Measurements from ENCODE around the gene DBH.

DBH gene

GRCh38 chr9:133707065-133707762 lies 71.1 kb downstream of the DBH start:
- H3K36me3 ChIP-seq (ENCODE audit: low read length): no peaks in the 10 kb centered on the region
- no peak overlapping the region for H3K27ac ChIP-seq (ENCODE audit: low read depth, low read length)
- no peaks in the 10 kb centered on the region for H3K27me3 ChIP-seq (ENCODE audit: low read length)
- H3K9me3 ChIP-seq (ENCODE audit: insufficient read depth, low read length): no peaks in the 10 kb centered on the region
- H4K20me1 ChIP-seq (ENCODE audit: low read depth, low read length): no peaks in the 10 kb centered on the region
- no peaks in the 10 kb centered on the region for H3K9me2 ChIP-seq (replicated peaks; ENCODE audit: insufficient read depth, low read length)
- no peak overlapping the region for H3K9ac ChIP-seq (ENCODE audit: low read length)
- no peaks in the 10 kb centered on the region for H3K79me2 ChIP-seq (ENCODE audit: insufficient read depth, low read length)
- H2AFZ ChIP-seq (ENCODE audit: low read depth, low read length, severe bottlenecking): no peak overlapping the region
- H3K4me3 ChIP-seq (ENCODE audit: insufficient read depth, low read length, poor library complexity, severe bottlenecking): no peak overlapping the region
- no peak overlapping the region for H3K4me2 ChIP-seq (ENCODE audit: low read depth, low read length, poor library complexity, severe bottlenecking)
- H3F3A ChIP-seq (ENCODE audit: insufficient read depth): no peaks in the 10 kb centered on the region
- TF ChIP-seq CTCF (IDR thresholded peaks at IDR 0.05; ENCODE audit: insufficient read depth, low read length, poor library complexity, severe bottlenecking) (no peak), EZH2phosphoT487 (conservative IDR thresholded peaks at IDR 0.05; ENCODE audit: low read length) (no peak)

DNA sequence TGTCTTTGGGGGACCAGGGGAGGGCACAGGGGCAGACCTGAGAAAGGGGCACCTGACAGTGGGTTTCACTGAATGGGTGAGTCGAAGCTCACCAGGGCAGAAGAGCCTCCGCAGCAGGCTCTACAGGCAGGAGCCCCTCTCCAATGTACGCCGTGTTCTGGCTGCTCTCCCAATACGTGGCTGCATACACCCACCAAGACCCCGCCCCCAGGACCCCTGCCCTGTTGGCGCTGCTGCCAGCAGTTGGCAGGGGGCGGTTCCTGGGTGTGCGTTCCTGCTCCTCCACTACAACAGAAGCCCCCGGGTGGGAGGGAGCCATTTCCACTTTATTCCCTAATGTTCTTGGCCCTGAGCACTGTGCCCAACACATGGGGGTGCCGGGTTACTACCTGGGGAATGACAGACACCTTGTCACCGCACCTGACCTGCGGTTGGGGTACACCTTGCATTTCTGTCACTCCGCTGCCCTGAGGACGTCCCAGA lies 71.6 kb downstream of the DBH start:
- H3K27me3 ChIP-seq (ENCODE audit: low read length): no peaks in the 10 kb centered on the region
- H3K9me3 ChIP-seq (ENCODE audit: insufficient read depth, low read length): no peaks in the 10 kb centered on the region
- H3K9me2 ChIP-seq (replicated peaks; ENCODE audit: insufficient read depth, low read length): no peaks in the 10 kb centered on the region
- H3K79me2 ChIP-seq (ENCODE audit: insufficient read depth, low read length): no peaks in the 10 kb centered on the region
- H3K9ac ChIP-seq (ENCODE audit: low read length): no peak overlapping the region
- no peak for TF ChIP-seq CTCF (IDR thresholded peaks at IDR 0.05; ENCODE audit: insufficient read depth, low read length, poor library complexity, severe bottlenecking)
- no peaks in the 10 kb centered on the region for H3F3A ChIP-seq (ENCODE audit: insufficient read depth)
- H2AFZ ChIP-seq (ENCODE audit: low read depth, low read length, severe bottlenecking): no peak overlapping the region
- H3K27ac ChIP-seq (ENCODE audit: low read depth, low read length): no peak overlapping the region
- no peaks in the 10 kb centered on the region for H4K20me1 ChIP-seq (ENCODE audit: low read depth, low read length)
- no peak overlapping the region for H3K4me2 ChIP-seq (ENCODE audit: low read depth, low read length, poor library complexity, severe bottlenecking)
- H3K4me3 ChIP-seq (ENCODE audit: insufficient read depth, low read length, poor library complexity, severe bottlenecking): no peak overlapping the region
- no peaks in the 10 kb centered on the region for H3K36me3 ChIP-seq (ENCODE audit: low read length)

DNA sequence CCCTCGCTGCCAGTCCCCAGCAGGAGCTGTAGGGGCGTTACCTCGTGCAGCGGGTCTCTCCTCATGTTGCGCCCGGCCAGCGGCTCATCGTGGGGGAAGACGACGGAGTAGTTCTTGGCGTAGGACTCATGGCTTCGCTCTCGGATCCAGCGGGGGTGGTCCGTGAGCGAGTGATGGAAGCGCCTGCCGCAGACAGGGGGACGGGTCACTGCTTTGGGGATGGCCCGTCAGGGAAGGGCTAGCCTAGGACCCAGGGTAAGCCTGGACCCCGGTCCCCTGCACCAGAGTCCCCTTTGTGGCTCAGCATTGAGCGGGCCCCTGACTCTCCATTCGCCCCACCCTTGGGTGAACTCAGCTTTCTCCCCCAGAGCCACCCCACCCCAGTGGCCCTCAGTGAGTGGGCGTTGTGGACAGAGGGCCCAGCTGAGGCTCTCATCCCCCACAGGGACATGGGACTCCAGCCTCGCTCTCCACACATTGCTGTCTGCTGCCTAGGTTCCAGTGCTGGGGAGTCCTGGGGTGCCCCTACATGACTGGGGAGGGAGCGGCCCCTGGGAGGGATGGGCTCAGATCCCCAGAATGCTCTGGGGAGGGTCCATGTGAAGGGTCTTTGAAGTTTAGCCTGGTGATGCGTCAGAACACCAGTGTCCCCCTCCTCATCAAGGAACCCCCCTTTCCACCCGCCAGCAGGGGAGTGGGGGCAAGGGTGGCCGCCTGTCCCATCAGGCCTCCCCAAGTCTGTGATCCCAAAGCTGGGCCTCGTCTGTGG lies 72.3 kb downstream of the DBH start:
- H3K4me2 ChIP-seq (ENCODE audit: low read depth, low read length, poor library complexity, severe bottlenecking): no peak overlapping the region
- no peaks in the 10 kb centered on the region for H3K9me3 ChIP-seq (ENCODE audit: insufficient read depth, low read length)
- no peaks in the 10 kb centered on the region for H4K20me1 ChIP-seq (ENCODE audit: low read depth, low read length)
- H3K27ac ChIP-seq (ENCODE audit: low read depth, low read length): no peak overlapping the region
- H3K36me3 ChIP-seq (ENCODE audit: low read length): no peaks in the 10 kb centered on the region
- H2AFZ ChIP-seq (ENCODE audit: low read depth, low read length, severe bottlenecking): no peak overlapping the region
- no peak overlapping the region for H3K4me3 ChIP-seq (ENCODE audit: insufficient read depth, low read length, poor library complexity, severe bottlenecking)
- H3K27me3 ChIP-seq (ENCODE audit: low read length): no peaks in the 10 kb centered on the region
- no peak for TF ChIP-seq EZH2phosphoT487 (conservative IDR thresholded peaks at IDR 0.05; ENCODE audit: low read length)
- no peak for TF ChIP-seq CTCF (IDR thresholded peaks at IDR 0.05; ENCODE audit: insufficient read depth, low read length, poor library complexity, severe bottlenecking)
- H3K79me2 ChIP-seq (ENCODE audit: insufficient read depth, low read length): no peaks in the 10 kb centered on the region
- H3K9ac ChIP-seq (ENCODE audit: low read length): no peak overlapping the region
- H3F3A ChIP-seq (ENCODE audit: insufficient read depth): no peaks in the 10 kb centered on the region
- H3K9me2 ChIP-seq (replicated peaks; ENCODE audit: insufficient read depth, low read length): no peaks in the 10 kb centered on the region
